ENCODE results near the gene SIPA1L3.

The SIPA1L3 gene

GRCh38 chr19:38173291-38174041, 266.5 kb downstream of the SIPA1L3 start:
- no peak overlapping the region for H3K27ac ChIP-seq
- TF ChIP-seq, protein P1, sequence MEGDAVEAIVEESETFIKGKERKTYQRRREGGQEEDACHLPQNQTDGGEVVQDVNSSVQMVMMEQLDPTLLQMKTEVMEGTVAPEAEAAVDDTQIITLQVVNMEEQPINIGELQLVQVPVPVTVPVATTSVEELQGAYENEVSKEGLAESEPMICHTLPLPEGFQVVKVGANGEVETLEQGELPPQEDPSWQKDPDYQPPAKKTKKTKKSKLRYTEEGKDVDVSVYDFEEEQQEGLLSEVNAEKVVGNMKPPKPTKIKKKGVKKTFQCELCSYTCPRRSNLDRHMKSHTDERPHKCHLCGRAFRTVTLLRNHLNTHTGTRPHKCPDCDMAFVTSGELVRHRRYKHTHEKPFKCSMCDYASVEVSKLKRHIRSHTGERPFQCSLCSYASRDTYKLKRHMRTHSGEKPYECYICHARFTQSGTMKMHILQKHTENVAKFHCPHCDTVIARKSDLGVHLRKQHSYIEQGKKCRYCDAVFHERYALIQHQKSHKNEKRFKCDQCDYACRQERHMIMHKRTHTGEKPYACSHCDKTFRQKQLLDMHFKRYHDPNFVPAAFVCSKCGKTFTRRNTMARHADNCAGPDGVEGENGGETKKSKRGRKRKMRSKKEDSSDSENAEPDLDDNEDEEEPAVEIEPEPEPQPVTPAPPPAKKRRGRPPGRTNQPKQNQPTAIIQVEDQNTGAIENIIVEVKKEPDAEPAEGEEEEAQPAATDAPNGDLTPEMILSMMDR (conservative IDR thresholded peaks at IDR 0.05) = no peak

GRCh38 chr19:38175422-38175821, 268.4 kb downstream of the SIPA1L3 start:
- H3K27ac ChIP-seq = no peak overlapping the region
- no peak for TF ChIP-seq ZFX (IDR thresholded peaks at IDR 0.05)
- TF ChIP-seq, protein P1 (conservative IDR thresholded peaks at IDR 0.05) = no peak

- no peak for TF ChIP-seq ZFX (IDR thresholded peaks at IDR 0.05)
- TF ChIP-seq, protein P1 (conservative IDR thresholded peaks at IDR 0.05) = no peak
- no peak overlapping the region for H3K27ac ChIP-seq
Observed at GRCh38 chr19:38180071-38180470, 273.1 kb downstream of the SIPA1L3 start.

DNA sequence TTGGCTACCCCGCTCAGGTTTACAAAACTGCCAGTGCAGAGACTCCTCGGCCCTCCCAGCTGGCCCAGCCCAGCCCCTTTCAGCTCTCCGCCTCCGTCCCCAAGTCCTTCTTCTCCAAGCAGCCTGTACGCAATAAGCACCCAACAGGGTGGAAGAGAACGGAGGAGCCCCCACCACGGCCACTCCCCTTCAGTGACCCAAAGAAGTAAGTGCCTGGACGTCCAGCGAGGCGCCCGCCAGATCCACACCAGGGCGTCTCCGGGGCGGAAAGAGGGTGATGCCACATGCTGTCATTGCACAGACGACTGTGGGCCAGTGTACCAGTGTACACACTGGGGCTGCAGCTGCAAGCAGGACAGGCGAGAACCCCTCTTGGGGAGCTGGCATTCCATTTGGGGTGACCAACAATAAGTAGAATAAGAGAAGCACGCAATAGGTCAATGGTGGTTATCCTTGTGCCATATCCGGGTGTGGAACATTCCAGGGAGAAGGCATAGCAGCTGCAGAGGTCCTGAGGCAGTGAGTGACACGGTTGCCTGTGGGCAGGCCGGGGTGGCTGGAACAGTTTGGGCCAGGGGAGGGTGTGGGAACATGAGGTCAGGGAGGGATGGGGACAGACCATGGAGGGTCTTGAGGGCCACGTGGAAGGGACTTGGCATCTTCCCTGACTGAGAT, 275.7 kb downstream of the SIPA1L3 start:
- TF ChIP-seq ZFX (IDR thresholded peaks at IDR 0.05) = no peak
- TF ChIP-seq, protein P1 (conservative IDR thresholded peaks at IDR 0.05) = no peak
- no peak overlapping the region for H3K27ac ChIP-seq

GRCh38 chr19:38183251-38183897, 276.4 kb downstream of the SIPA1L3 start:
- TF ChIP-seq, protein P1 (conservative IDR thresholded peaks at IDR 0.05) = no peak
- no peak for TF ChIP-seq ZFX (IDR thresholded peaks at IDR 0.05)
- H3K27ac ChIP-seq = no peak overlapping the region

- no peak for TF ChIP-seq ZFX (IDR thresholded peaks at IDR 0.05)
- TF ChIP-seq, protein P1 (conservative IDR thresholded peaks at IDR 0.05) = no peak
- H3K27ac ChIP-seq = no peak overlapping the region
Observed at GRCh38 chr19:38184815-38185214, 277.8 kb downstream of the SIPA1L3 start.

DNA sequence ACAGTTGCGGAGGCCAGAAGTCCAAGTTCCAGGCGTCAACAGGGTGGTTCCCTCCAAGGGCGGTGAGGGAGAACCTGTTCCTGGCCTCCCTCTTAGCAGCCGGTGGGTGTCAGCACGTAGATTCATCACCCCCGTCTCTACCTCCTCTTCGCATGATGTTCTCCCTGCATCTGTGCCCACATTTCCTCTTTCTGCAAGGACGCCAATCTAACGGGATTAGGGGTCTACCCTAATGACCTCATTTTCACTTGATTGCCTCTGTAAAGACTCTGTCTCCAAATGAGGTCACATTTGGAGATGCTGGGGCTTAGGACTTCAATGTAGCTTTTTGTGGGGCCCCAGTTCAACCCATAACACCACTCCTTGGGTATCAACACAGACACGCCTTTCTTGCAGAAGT, 278.6 kb downstream of the SIPA1L3 start:
- H3K27ac ChIP-seq = no peak overlapping the region
- TF ChIP-seq, protein P1 (conservative IDR thresholded peaks at IDR 0.05) = no peak
- no peak for TF ChIP-seq ZFX (IDR thresholded peaks at IDR 0.05)

Data from C4-2B (cell line).